T47D (cell line): ENCODE measurements around the gene UNC93B1.

Experiments used
- DNase-seq, 2 experiments: peaks; one replicate each; pipeline versions ENCODE4 v3.0.0 to v3.0.0-alpha.2; 2011 to 2012; ENCODE audit warnings: low read depth in 1 of 2, low spot score in 1 of 2
- JUND ChIP-seq: IDR thresholded peaks from 2 replicates; pipeline ENCODE4 v1.6.1; 2012; ENCODE audit warnings: low read depth
- in situ Hi-C: cut with HindIII; loops from 2 replicates; pipeline ENCODE4 v1.10.0; 2016; ENCODE audit warnings: low sequenced_read_pairs, low pct_unique_long_range_greater_than_20kb

Gene UNC93B1

DNA sequence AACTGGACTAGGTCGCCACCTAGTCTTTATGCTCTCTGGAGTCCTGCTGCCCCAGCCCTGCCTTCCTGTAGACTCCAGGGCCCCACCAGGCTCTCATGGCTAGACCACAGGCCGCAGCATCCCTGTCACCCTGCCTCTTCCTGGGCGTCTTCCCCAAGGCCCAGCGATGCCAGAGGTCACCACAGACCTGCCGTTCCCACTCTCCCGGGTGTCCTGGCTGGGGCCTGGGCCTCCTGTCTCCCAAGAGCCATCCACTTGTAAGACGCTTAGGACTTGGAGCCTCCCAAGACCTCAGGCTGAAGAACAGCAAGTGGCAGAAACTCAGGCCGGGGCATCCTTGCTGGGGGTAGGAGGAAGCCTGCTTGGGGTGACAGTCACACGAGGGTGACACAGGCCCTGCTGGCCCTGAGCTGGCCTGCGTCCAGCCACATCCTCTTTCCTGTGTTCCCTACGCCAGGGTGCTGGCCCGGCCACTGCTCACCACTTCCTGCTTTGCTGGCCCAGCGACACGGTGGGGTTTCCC, 32.9 kb upstream of the UNC93B1 start:
- in situ Hi-C loops, result no loop called here
- no peak for TF ChIP-seq JUND

GRCh38 chr11:68036141-68036716, 32.3 kb upstream of the UNC93B1 start:
- in situ Hi-C loops, result no loop called here
- DNase-seq, result no peak
- TF ChIP-seq JUND, result no peak

More for the DNA sequence above, 32.9 kb upstream of the UNC93B1 start:
- DNase-seq, result no peak

GRCh38 chr11:68035266-68035876, 31.5 kb upstream of the UNC93B1 start:
- DNase-seq, result no peak
- in situ Hi-C loops, result no loop called here

GRCh38 chr11:68033708-68034045, 29.8 kb upstream of the UNC93B1 start:
- TF ChIP-seq JUND, result no peak
- DNase-seq, result no peak
- in situ Hi-C loops, result no loop called here

More at GRCh38 chr11:68035266-68035876, 31.5 kb upstream of the UNC93B1 start:
- no peak for TF ChIP-seq JUND

- in situ Hi-C loops, result no loop called here
- TF ChIP-seq JUND, result no peak
- no peak for DNase-seq
Measured at GRCh38 chr11:68032997-68033707, 29.3 kb upstream of the UNC93B1 start.

- TF ChIP-seq JUND, result no peak
- no peak for DNase-seq
- in situ Hi-C loops, result no loop called here
Measured at GRCh38 chr11:68032003-68032402, 28.1 kb upstream of the UNC93B1 start.

- no peak for DNase-seq
- in situ Hi-C loops, result no loop called here
- no peak for TF ChIP-seq JUND
Measured at GRCh38 chr11:68031144-68031464, 27.2 kb upstream of the UNC93B1 start.

- TF ChIP-seq JUND, result no peak
- peak; percentile 100 for DNase-seq
- in situ Hi-C loops, result no loop called here
Measured at GRCh38 chr11:68030318-68031143, 26.6 kb upstream of the UNC93B1 start, which contains the start of gene NDUFS8. NDUFS8 (plus strand) TSS chr11:68030681; CDS start chr11:68032152, 1,471 bp downstream.

- in situ Hi-C loops, result no loop called here
- no peak for DNase-seq
Measured at GRCh38 chr11:68028802-68029545, 25.1 kb upstream of the UNC93B1 start.

GRCh38 chr11:68027667-68028066, 23.8 kb upstream of the UNC93B1 start:
- in situ Hi-C loops, result no loop called here
- no peak for TF ChIP-seq JUND
- no peak for DNase-seq

More at GRCh38 chr11:68028802-68029545, 25.1 kb upstream of the UNC93B1 start:
- no peak for TF ChIP-seq JUND

DNA sequence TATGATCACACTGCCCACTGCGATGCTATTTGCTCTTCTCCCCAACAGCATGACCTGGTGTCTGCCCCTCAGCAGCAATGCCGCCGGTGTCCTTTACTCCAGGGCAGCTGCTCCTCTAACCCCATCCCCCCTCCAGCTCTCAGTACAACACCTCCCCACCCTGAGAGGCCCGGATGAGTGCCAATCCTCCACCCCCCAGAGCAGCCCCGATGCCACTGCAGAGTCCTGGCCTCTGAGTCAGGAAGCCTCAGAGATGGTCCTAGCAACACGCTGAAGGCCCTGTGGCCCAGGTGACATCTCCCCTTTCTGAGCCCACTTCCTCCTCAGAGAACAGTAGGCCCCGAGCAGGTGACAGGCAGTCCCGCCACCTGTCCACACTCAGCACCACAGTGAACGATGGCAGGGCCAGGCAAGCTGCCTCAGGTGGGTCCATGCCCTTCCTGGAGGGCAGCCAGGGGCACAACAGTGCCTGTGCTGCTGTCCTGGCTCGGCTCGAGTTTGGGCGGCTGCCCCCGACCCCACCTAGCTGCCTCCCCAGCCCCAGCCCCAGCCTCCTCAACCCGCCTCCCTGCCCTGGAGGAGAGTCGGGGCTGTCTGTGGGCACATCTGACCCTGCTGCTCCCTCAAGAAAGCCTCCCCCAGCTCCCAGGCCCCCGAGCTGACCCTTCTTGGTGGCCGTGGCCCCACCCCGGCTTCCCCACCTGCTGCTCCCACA, 22.7 kb upstream of the UNC93B1 start:
- DNase-seq, result no peak
- in situ Hi-C loops, result no loop called here
- TF ChIP-seq JUND, result no peak
